UCSD-AML1 (cell line): ENCODE data around the gene MBD3L2B.

Experiments
- DNase-seq: peaks from one replicate; lab custom pipeline; 2025; ENCODE audit not compliant: unreplicated experiment; lab: John Stamatoyannopoulos, UW

Gene MBD3L2B

GRCh38 chr19:7013678-7014077, 7.6 kb downstream of the MBD3L2B start:
- no peak for DNase-seq

DNA sequence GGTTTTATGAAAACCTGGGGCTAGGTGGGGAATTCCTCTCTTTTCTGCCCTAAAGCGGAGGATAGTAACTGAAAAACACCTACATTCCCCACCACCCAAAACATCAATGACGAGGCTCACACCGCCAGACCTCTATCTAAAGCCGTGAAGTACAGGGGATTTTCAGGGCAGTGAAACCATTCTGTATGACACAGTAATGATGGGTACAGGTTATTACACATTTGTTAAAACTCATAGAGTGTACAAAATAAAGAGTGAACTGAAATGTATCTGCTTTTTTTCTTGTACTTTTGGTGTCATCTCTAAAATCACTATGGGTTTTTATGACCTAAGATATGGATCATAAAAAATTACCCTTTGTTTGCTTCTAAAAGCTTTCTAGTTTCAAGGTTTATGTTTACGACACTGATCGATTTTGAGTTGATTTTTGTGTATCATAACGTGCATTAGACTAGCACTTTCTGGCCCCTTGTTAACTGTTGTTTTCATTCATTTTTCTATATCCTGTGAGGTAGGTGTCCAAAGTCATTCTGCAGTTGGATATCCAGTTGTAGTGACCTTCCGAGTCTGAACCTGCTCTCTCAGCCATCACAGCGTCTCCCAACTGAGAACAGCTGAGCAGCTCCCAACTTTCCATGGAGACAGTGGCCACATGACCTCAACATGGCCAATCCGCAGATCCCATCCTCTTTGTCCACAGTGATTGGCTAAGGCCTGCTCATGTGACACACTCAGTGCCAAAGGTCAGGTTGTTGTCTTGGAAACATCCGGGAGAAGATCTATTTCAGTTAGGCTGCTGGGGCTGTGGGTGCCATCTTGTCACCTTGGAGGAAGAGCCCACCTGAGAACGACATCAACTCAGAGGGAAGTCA, 10.3 kb downstream of the MBD3L2B start:
- no peak for DNase-seq

GRCh38 chr19:7007859-7008258, 13.4 kb downstream of the MBD3L2B start:
- no peak for DNase-seq

DNA sequence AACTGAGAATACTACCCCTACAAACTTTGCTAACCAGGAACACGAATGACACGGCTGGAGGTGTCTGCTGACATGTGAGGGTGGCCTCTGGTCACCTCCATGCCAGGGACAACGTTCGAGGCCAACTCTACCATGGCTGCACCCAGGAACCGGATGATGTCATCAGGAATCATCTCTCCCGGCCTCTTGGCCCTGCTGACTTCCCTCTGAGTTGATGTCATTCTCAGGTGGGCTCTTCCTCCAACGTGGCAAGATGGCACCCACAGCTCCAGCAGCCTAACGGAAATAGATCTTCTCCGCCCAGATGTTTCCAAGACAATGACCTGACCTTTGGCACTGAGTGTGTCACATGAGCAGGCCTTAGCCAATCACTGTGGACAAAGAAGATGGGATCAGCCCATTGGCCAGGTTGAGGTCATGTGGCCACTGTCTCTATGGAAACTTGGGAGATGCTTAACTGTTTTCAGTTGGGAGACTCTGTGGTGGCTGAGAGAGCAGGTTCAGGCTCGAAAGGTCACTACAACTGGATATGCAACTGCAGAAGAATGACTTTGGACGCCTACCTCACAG, 15.0 kb downstream of the MBD3L2B start:
- no peak for DNase-seq

GRCh38 chr19:7004313-7004931, 16.8 kb downstream of the MBD3L2B start:
- DNase-seq: no peak

DNA sequence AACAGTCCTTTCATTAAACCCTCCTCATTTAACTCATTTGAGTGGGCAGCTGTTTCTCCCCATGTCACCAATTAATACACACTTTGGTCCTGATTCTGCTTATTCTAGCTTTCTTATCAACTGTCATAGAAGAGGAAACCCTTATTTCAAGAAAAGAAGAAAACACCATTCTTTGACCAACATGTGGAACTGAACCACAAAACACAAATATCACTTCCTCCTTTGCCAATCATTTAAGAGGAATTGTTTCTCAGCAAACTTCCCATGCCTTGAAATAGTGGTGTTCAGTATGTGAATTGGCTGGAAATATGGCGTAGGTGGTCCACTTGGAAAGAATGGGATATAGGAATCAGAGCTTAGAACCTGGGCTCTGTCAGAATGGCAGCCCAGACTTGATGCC, 20.4 kb downstream of the MBD3L2B start:
- DNase-seq: no peak

GRCh38 chr19:7000333-7000732, 20.9 kb downstream of the MBD3L2B start:
- DNase-seq: no peak

DNA sequence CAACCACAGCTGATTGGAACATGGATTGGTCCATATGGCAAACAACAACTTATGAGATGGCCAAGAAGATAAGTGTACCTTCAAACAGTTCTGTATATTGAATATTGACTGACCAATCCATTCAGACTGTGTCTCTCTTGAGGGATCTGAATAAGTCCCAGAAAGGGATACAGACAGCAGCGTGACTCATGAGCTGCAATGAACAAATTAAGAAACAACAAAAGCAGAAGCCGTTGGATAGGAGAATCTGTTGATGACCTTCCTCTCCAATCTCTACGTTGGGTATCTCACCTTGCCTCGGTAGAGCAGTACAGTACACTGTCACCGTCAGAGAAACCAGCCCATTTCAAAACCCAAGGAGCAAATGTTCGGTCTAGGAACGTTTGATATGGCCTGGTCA, 21.3 kb downstream of the MBD3L2B start:
- no peak for DNase-seq

- DNase-seq: peak; percentile 27
Observed at GRCh38 chr19:6997679-6998445, 23.4 kb downstream of the MBD3L2B start.

DNA sequence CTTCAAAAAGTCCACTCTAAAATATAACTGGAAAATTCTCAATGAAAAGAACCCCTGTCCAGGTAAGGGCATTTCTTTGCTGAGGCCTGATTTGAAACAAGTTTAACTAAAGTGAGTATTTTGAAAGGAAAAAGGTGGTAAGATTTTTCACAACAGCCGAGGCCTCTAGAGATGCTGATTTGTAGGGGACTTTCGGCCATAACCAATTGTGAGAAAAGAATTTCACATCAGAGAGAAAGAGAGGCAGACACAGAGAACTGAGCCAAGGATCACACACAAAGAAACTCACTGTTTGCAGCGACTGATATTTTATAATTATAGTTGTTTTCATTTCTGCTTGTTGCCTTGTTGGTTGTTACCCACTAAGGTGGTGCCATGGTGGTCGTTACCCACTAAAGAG, 24.4 kb downstream of the MBD3L2B start:
- DNase-seq: no peak

- no peak for DNase-seq
Observed at GRCh38 chr19:6995054-6995453, 26.2 kb downstream of the MBD3L2B start.

DNA sequence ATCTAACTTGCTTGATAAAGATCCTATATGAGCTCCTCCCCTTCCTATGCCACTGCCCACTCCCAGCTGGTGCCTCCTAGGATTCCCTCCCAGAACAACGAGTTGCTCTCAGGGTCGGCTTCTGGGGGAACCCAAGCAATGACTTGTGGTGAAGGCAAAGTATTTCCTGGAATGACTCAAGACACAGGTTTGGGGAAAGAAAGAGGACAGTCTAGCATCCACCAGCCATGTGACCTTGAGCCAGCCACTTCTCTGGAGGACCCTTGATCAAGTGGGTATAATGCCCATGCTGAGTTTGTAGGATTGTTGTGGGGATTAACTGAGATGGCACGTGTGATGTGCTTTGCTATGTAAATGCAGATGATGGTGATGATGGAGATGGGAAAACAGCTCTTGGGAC, 33.0 kb downstream of the MBD3L2B start:
- DNase-seq: no peak

DNA sequence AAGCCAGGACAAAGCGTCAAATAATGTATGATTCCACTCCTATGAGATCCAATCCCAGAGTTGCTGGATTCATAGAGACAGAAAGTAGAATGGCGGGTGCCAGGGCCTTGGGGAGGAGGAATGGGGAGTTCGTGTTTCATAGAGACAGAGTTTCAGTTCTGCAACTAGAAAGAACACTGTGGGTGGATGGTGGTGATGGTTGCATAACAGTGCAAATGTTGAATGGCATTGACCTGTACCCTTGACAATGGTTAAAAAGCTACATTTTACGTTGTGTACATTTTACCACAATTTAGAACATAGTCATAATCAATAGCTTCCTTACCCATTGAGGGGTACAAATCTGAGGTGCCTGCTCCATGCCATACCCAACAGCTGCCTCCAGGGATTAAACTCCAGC, 33.4 kb downstream of the MBD3L2B start:
- DNase-seq: no peak

GRCh38 chr19:6983448-6983847, 37.8 kb downstream of the MBD3L2B start:
- no peak for DNase-seq

- DNase-seq: no peak
Observed at GRCh38 chr19:6979399-6979798, 41.8 kb downstream of the MBD3L2B start.

DNA sequence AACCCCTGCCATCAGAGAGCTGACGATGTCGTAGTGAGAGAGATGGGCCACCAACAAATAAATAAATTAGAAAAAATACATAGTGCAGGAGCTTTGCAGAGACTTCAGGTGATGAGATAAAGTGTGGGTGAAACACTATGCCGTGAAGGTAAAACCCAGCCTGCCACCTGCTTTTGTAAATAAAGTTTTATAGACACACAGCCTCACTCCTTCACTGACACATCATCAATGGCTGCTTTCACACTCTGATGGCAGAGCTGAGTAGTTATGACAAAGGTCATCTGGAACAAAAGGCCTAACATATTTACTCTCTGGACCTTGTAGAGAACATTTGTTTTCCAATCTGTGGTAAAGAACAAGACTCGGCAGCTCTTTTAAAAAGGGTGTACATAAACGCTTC, 45.0 kb downstream of the MBD3L2B start:
- no peak for DNase-seq

GRCh38 chr19:6971366-6971765, 49.9 kb downstream of the MBD3L2B start:
- no peak for DNase-seq

GRCh38 chr19:6970443-6970842, 50.8 kb downstream of the MBD3L2B start:
- peak; percentile 40 for DNase-seq

GRCh38 chr19:6970021-6970420, 51.2 kb downstream of the MBD3L2B start:
- no peak for DNase-seq

DNA sequence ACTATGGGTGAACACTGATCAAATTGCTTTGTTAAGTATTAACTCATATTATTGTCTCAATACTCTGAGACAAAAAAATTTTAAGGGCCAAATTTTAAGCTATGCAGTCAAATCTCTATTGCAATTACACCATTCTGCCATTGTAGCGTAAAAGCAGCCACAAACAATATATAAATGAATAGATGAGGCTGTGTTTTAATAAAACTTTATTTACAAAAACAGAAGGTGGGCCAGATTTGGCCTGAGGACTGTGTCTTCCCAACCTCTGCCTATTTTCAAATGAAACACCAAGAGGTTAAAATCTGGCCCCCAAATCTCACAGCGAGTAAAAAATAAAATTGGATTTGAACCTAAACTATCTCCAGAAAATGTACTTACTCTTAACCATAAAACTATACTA, 51.7 kb downstream of the MBD3L2B start:
- DNase-seq: no peak
